Measurements from ENCODE around the gene LSM11.

LSM11 gene

DNA sequence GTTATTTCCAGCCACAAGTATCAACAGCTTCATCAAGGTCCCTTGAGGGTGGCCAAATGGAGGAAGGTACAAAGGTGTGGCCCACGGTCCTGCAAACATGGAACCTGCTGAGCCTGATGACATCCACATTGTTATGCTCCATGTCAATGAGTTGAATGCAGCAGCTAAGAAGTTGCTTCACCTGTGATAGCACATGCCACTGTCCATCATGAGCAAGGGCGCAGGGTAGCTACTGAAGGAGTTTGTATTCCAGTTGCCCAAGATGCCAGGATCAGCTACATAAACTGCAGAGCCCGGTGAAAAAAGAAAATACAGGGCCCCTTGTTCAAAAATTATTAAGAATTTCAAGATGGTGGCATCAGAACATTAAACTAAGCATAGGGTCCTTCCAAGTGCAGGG is 24.2 kb downstream of the LSM11 start:
- no peak for DNase-seq (ENCODE audit: low read depth in 2 of 2)

- no peak for DNase-seq (ENCODE audit: low read depth in 2 of 2)
Observed at GRCh38 chr5:157770665-157771064, 27.2 kb downstream of the LSM11 start.

DNA sequence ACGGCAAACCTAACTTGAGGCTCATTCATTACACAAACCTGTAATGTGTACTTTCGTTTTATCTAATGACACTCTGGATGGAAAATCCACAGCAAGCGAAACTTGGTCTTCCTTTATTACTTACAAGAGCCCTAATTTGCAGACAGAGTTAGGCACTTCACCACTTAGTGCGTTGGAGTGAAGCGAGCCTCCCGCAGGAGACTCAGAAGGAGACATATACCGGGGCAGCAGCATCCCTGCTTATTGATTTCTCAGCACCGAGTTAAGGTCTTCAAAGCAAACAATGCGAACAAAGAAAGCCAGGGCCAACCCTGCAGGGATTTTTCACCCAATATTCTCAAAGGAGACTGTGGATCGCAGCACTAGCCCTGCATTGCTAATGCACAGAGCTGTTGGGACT is 28.6 kb downstream of the LSM11 start:
- DNase-seq (ENCODE audit: low read depth in 2 of 2), result no peak

DNA sequence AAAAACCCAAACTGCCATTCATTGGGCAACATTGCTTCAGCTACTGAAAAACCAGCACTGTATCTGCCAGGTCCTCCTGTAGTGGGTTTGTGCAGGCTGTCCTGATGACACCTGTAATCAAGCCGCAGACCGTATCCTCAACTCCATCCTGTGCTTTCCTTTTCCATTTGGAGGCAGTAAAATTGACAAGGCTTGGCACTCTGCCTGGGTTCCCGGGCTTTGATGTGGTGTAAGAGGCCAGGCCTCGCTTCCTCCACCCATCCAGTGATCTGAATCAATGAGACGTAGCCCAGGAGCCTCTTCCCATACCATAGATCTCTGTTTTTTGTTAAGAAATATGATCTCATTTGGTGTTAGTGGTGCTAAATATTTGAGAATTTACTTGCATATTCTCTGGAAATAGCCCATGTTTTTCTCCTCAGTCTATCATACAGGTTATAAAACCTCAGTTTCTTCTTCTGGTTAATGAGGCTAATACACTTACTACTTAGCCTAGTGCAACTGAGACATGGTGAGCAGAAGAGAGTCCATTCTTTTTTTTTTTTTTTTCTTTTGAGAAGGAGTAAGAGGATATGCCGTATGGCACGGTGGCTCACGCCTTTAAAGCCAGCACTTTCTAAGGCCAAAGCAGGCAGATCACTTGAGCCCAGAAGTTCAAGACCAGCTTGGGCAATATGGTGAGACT is 34.8 kb downstream of the LSM11 start:
- no peak for DNase-seq (ENCODE audit: low read depth in 2 of 2)

GRCh38 chr5:157779221-157779620 is 35.7 kb downstream of the LSM11 start:
- DNase-seq (ENCODE audit: low read depth in 2 of 2), result no peak

DNA sequence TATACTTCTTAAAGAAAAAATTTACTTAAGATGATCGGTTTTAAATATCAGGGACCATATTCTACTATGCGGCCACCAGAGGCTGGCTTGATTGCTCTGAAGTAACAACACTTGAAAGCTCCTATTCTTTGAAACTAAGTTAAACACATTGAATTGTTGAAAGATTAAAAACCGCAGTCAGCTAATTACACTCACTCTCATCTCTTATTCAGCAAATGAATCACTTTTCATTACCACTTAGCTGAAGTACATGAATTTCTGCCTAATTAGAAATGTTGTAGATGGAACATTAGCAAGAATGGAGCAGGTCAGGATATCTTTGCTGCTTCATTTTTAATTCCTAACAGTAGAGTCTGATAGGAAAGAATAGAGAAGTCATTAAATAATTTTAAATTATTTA is 42.3 kb downstream of the LSM11 start:
- DNase-seq (ENCODE audit: low read depth in 2 of 2), result no peak

GRCh38 chr5:157793301-157793700 is 49.8 kb downstream of the LSM11 start:
- DNase-seq (ENCODE audit: low read depth in 2 of 2), result no peak

DNA sequence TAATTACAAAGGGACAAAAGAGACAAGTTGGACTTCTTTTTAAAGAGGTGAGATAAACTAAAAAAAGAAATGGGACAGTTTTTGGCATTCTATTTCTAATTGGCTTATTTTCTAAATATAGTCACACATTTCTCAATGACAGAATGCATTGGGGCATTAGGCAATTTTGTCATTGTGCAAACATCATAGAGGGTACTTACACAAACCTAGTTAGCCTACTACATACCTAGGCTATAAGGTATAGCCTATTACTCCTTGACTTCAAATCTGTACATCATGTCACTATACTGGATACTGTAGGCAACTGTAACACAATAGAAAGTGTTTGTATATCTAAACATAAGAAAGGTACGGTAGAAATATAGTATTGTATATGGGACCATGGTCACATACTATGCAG is 56.1 kb downstream of the LSM11 start:
- no peak for DNase-seq (ENCODE audit: low read depth in 2 of 2)

- DNase-seq (ENCODE audit: low read depth in 2 of 2), result no peak
Observed at GRCh38 chr5:157800137-157800536, 56.6 kb downstream of the LSM11 start.

DNA sequence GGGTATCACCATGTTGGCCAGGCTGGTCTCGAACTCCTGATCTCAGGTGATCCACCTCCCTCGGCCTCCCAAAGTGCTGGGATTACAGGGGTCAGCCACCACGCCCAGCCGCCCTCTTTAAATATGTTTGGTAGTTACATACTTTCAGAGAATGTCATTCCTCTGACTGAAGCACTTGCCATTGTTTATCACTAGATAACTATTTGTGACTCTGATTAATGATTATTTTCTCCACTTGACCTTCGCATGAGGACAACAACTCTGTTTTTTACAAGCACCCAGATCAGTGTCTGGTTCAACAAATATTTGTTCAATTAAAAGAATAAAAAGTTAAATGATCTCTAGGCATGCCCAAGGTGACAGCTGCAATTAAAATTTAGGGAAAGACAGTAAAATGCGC is 59.2 kb downstream of the LSM11 start:
- DNase-seq (ENCODE audit: low read depth in 2 of 2), result no peak

- no peak for DNase-seq (ENCODE audit: low read depth in 2 of 2)
Observed at GRCh38 chr5:157808043-157808442, 64.5 kb downstream of the LSM11 start.
